Central memory CD4-positive, alpha-beta T cell (primary cell): Measurements from ENCODE around the gene HLA-A.

Experiments used
- DNase-seq: peaks from one replicate; pipeline ENCODE4 v3.0.0; 2022

HLA-A gene

DNA sequence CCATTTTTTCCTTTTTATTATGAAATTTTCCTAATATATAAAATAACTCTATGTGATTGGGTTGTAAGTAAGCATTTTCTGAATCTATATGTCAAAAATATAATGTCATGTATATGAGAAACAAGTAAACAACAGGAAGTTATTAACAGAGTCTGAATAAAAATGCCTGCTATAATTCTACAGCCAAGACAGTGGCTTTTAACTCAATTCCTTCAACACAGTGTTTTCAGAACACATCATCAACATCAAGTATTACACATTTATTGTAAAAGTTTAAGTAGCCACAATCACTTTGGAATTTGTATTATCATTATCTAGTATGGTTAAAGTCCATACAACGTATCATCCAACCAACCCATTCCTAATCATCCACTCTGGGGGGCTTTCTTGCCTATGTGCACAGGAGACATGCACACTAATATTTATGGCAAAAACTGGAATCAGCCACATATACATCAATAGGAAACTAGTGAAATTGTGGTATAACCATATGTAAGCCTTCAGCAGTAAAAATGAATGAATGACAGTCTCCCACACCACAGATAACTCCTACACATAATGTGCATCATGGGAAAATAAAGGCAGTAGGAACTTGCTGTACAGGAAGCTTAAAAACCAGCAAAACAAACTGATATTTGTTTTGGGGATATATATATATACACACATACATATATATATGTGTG lies 6.9 kb upstream of the HLA-A start:
- no peak for DNase-seq

GRCh38 chr6:29938746-29939508 lies 3.4 kb upstream of the HLA-A start:
- DNase-seq = no peak

DNA sequence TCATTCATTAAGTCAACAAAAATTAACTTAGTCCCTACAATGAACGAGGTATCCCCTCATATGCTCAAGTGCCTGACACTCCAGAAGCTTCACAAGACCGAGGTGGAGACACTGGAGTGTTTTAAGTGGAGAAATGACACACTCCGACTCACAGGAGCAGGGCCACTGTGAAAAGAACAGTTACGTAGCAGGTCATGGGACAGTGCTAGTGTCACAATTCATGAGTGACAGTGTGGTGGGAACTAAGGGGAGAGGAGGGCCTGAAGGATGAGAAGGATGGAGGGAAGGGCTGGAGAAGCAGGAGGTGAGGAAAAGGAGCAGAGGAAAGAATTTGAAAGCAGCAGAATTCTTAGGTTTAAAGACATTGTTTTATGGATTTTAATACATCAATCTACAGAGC lies 1.3 kb upstream of the HLA-A start:
- DNase-seq = no peak

GRCh38 chr6:29941471-29941870 lies 861 bp upstream of the HLA-A start:
- DNase-seq = no peak

DNA sequence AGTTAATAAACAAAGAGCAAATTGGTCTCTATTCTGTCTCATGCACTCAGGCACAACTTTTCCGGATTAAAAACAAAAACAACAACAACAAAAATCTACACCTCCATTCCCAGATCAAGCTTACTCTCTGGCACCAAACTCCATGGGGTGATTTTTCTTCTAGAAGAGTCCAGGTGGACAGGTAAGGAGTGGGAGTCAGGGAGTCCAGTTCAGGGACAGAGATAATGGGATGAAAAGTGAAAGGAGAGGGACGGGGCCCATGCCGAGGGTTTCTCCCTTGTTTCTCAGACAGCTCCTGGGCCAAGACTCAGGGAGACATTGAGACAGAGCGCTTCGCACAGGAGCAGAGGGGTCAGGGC lies 437 bp upstream of the HLA-A start:
- no peak for DNase-seq

- DNase-seq = no peak
Measured at GRCh38 chr6:29943053-29943966, 978 bp downstream of the HLA-A start.

GRCh38 chr6:29945281-29945820 lies 3.0 kb downstream of the HLA-A start:
- no peak for DNase-seq

DNA sequence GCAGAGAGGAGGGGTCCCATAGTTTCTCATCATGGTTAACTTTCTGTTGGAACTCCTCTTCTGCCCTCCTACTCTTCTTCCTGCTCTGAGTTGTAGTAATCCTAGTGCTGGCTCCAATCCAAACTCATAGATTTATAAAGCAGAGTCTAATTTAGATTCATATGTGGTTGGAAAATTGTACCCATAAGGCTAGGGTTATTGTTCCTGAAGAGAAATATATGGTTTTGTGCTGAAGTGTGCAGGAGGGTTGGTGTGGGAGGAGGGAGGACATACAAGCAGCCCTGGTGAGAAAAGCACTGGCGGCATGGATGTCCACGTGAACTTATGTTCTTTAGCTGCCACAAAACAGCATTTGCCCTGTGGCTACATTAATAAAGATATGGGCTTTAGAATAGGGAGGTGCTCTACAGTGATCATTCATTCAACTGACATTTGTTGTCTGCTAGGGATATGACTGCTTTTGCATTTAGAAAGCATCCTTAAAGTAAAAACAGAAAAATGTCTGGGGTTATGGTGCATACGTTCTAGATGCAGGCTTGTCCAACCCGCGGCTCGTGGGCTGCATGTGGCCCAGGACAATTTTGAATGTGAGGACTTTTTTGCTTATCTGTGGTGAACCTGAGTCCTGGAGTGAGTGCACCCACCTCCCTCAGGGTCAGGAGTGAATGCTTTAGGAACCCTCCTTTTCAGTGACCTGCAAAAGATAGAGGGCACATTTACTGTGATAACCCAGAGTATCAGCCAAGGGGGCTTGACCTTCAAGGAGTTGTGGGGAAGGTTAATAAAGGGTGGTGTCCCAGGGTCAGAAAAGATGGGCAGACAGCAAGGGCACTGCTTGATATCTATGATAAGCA lies 4.1 kb downstream of the HLA-A start:
- DNase-seq = no peak

- no peak for DNase-seq
Measured at GRCh38 chr6:29947077-29947980, 5.0 kb downstream of the HLA-A start.

DNA sequence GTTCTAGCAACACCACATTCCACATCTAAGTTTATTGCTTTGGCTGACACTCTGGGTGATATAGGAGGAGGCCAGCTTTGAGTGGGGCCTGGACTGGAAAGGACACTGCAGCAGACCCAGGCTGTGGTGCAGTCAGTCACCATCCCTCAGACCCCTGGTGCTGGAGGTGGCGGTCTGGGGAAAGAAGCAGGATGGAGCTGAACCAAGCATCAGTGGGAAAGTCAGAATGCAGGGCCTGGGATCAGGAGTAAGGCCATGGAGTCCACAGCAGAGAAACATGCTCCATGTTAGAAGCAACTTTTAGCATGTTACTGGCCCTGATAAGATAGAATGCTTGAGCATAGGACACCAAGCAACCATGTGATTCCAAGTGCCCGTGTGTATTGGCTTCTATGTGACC lies 5.9 kb downstream of the HLA-A start:
- DNase-seq = no peak

DNA sequence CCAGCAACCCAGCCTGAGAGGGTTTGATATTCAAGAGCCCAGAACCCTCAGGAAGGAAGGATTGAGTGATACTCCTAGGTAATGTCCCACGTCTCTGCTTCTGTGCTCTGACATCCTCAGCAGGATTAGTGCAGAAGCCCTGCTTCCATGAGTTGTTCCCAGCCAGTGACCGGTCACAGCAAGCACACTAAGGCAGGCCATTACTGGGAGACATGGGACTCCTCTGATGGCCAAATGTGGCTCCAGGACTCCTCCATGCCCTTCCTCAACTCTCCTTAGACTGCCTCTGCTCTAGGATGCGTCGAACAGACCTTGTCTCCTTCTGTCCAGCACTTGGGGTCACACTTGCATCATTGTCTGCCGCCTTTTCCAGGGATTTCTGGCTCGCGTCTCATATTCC lies 7.6 kb downstream of the HLA-A start:
- no peak for DNase-seq

- no peak for DNase-seq
Measured at GRCh38 chr6:29951882-29952281, 9.6 kb downstream of the HLA-A start.

GRCh38 chr6:29953001-29953441 lies 10.7 kb downstream of the HLA-A start:
- DNase-seq = no peak

- DNase-seq = no peak
Measured at GRCh38 chr6:29953686-29954085, 11.4 kb downstream of the HLA-A start.

DNA sequence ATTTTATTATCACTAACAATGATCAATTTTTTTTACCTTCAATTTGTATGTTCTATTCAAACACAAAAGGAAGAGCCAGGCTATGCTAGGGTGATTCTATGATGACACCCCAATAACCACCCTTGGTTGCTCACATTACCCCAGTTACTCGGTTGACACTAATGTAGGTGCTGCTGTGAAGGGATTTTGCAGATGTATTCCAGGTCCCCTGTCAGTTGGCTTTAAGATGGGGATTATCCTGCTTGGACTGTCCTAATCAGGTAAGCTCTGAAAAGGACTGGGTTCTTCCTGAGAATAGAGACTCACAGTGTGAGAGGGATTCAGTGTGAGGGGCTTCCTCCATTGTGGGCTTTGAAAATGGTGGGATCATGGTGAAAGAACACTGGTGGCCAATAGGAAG lies 11.9 kb downstream of the HLA-A start:
- no peak for DNase-seq

GRCh38 chr6:29955783-29956182 lies 13.5 kb downstream of the HLA-A start:
- DNase-seq = no peak

DNA sequence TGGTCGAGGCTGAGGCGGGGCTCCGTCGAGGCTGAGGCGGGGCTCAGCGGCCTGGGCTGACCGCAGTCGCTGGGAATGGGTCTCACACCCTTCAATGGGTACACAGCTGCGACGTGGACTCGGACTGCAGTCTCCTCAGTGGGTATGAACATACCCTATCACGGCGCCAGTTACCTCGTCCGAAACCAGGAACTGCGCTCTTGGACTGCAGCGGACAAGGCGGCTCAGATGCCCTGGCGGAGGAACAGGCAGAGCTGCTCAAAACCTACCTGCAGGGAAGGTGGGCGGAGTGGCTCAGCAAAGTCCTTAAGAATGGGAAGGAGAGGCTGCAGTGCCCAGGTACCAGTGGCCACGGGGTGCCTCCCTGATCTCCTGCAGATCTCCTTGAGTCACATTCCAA lies 14.2 kb downstream of the HLA-A start:
- DNase-seq = no peak

DNA sequence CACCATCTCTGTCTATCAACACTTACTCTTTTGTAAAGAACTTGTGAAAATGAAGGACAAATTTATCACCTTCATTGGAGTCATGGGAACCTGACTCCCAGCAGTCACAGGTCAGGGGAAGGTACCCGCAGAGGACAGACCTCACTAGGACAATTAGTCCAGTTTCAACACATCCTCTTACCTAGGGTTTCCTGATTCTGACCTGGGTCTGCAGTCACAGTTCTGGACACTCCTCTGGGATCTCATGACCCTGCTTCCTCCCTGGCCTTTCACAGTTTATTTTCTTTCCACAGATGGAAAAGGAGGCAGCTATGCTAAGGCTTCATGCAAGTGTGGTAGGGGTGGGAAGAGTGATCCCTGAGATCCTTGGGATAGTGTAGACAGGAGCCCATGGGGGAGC lies 15.7 kb downstream of the HLA-A start:
- DNase-seq = no peak

GRCh38 chr6:29958921-29959320 lies 16.6 kb downstream of the HLA-A start:
- no peak for DNase-seq

DNA sequence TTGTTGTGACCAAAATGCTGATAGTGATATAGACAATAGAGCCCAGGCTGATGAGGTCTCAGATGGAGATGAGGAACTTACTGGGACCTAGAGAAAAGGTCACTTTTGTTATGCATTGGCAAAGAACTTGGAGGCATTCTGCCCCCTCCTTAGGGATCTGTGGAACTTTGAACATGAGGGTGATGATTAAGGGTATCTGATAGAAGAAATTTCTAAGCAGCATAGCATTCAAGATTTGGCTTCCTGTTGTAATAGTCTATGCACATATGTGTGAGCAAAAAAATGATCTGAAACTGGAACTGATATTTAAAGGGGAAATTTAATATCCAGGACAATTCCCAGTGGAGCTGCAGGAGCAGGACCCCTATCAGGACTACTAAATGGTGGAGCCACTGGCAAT lies 17.1 kb downstream of the HLA-A start:
- DNase-seq = no peak

DNA sequence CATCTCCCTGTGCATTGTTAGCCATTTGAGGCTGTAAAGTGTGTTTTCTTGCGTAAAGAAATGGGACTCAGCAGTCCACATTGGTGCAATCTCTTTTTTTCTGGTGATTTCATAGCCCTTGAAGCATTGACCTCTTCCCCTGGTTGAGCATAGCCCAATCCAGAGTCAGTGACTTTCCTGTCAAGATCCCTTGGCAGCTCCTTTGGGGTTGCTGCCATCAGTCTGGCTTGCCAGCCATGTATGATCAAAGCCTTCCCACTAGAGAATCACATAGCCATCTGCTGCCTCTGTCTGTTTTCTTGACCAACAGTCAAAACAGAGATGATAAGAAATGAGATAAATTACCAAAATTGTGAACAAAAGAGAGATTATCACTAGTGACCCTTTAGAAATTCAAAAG lies 19.6 kb downstream of the HLA-A start:
- no peak for DNase-seq
